Transverse colon (tissue), 4 donors: Measurements from ENCODE around the gene ALS2. TPM values are rescaled to one million over a fixed set of nuclear protein-coding genes. Genes with fewer than 3 reads are reported as not detected.
"Not testable (repeated sequence)": the region's sequence is repeated elsewhere in the genome, so short reads cannot be mapped to it uniquely, and the experiment has no call there.

Experiments used
- DNase-seq: peaks from one replicate; pipeline ENCODE4 v3.0.0-alpha.2; 2019
- H3K27ac ChIP-seq, 4 donors: fragments of 200-600 bp; sonication (generic); 2 replicates each; pipeline ENCODE4 v1.5.1; 2016 to 2018; ENCODE audit warnings: inconsistent platforms in 4 of 4
- H3K27me3 ChIP-seq: fragments of 200-600 bp; sonication (generic); 2 replicates; pipeline ENCODE4 v1.5.1; 2017; ENCODE audit warnings: inconsistent platforms
- H3K36me3 ChIP-seq, 4 donors: fragments of 200-600 bp; sonication (generic); 2 replicates each; pipeline ENCODE4 v1.5.1; 2017 to 2019; ENCODE audit warnings: inconsistent platforms in 4 of 4
- H3K4me1 ChIP-seq, 4 donors: fragments of 200-600 bp; sonication (generic); 2 replicates each; pipeline ENCODE4 v1.5.1; 2017 to 2020; ENCODE audit warnings: inconsistent platforms in 4 of 4
- H3K4me3 ChIP-seq, 4 donors: fragments of 200-600 bp; sonication (generic); 1 replicate in 1 of 4; 2 replicates in 3 of 4; pipeline versions ENCODE4 v1.5.1 to v1.6.1; 2017 to 2019; ENCODE audit warnings: inconsistent platforms in 4 of 4
- H3K9me3 ChIP-seq, 2 donors: fragments of 200-600 bp; sonication (generic); 2 replicates each; pipeline ENCODE4 v1.5.1; 2017 to 2019; ENCODE audit warnings: inconsistent platforms in 2 of 2
- CTCF ChIP-seq, 5 experiments: fragments of 200-600 bp in 3 of 5; fragments of 450-650 bp in 2 of 5; sonication (generic) in 3 of 5; IDR thresholded peaks; 1 replicate in 2 of 5; 2 replicates in 3 of 5; pipeline ENCODE4 v1.5.1; 2016 to 2017; ENCODE audit warnings: antibody characterized with exemption in 5 of 5, inconsistent platforms in 3 of 5, mild to moderate bottlenecking in 2 of 5, moderate library complexity in 1 of 5
- EP300 ChIP-seq: sonication (generic); formaldehyde crosslinking; IDR thresholded peaks from one replicate; pipeline ENCODE4 v1.6.1; 2017; ENCODE audit warnings: antibody characterized with exemption, low read depth
- POLR2A ChIP-seq: fragments of 450-650 bp; IDR thresholded peaks from one replicate; pipeline ENCODE4 v1.6.1; 2016; ENCODE audit warnings: antibody characterized with exemption, mild to moderate bottlenecking, moderate library complexity
- POLR2AphosphoS5 ChIP-seq, 3 donors: sonication (generic); formaldehyde crosslinking; IDR thresholded peaks; one replicate each; pipeline ENCODE4 v1.6.1; 2016; ENCODE audit warnings: antibody characterized with exemption in 3 of 3
- WGBS, 2 donors: methylation state at CpG; one replicate each; pipeline ENCODE4 v1.1.5; 2018; ENCODE audit warnings: low coverage in 1 of 2; 5-methylcytosine and 5-hydroxymethylcytosine counted together
- in situ Hi-C, 4 donors: fragments of 200-750 bp; cut with MboI; loops; one replicate each; pipeline versions ENCODE4 v1.15.0 to v1.15.1; 2017; ENCODE audit warnings: low sequenced_read_pairs in 3 of 4, low pct_ligation_motif_present in 1 of 4, low pct_unique_long_range_greater_than_20kb in 1 of 4
- intact Hi-C: fragments of 100-400 bp; cut with DNase I; formaldehyde crosslinking; loops from one replicate; pipeline ENCODE4 v1.15.1; 2023; ENCODE audit warnings: low total_unique reads
- total RNA-seq, 4 donors: library from RNA; depleted of rRNA; stranded (reverse); fragments of >200 nt; gene quantifications; one replicate each; pipeline ENCODE4 v1.1.0, GENCODE V29; 2016

The ALS2 gene
- total RNA-seq, 4 donors from 2014 or later, result 7.9 to 61.1 (median 8.9) TPM

DNA sequence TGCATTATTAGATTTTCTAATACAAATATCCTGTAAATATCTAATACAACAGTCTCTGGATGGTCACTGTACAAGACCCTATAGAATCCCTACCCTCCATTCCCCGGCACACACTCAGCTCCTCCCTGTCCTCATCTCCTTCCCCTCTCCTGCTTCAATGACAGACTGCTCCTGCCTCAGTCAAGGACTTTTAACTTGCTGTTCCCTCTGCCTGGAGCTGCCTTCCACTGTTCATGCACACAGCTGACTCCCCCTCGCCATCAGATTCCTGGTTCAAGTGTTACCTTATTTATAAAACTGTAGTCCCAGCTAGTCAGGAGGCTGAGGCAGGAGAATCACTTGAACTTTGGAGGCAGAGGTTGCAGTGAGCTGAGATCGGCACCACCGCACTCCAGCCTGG, 28.9 kb upstream of the ALS2 start:
- H3K4me3 ChIP-seq, result no peak overlapping the region
- no peak for TF ChIP-seq POLR2AphosphoS5 (IDR thresholded peaks at IDR 0.05)
- no peak for TF ChIP-seq POLR2A
- no peak for TF ChIP-seq CTCF (IDR thresholded peaks at IDR 0.05)
- TF ChIP-seq EP300, result no peak
- no peaks in the 10 kb centered on the region for H3K4me1 ChIP-seq
- H3K27me3 ChIP-seq, result no peaks in the 10 kb centered on the region
- no peaks in the 10 kb centered on the region for H3K36me3 ChIP-seq
- DNase-seq, result no peak
- 83 to 92% methylated on average over 1 to 3 of the region's 4 CpGs for WGBS, 2 donors
- intact Hi-C loops, result no loop called here
- H3K27ac ChIP-seq, result no peak overlapping the region
- no peaks in the 10 kb centered on the region for H3K9me3 ChIP-seq
- in situ Hi-C loops, result no loop called here

- Histone ChIP-seq H3K4me3 (no peak overlapping the region), H3K9me3 (no peaks in the 10 kb centered on the region), H3K27me3 (no peaks in the 10 kb centered on the region), H3K27ac (no peak overlapping the region), H3K36me3 (no peaks in the 10 kb centered on the region), H3K4me1 (no peaks in the 10 kb centered on the region)
- in situ Hi-C loops, result no loop called here
- 53 to 69% methylated on average over 2 of the region's 2 CpGs for WGBS, 2 donors
- no peak for DNase-seq
- intact Hi-C loops, result no loop called here
- TF ChIP-seq POLR2A, result no peak
- no peak for TF ChIP-seq EP300
- TF ChIP-seq POLR2AphosphoS5 (IDR thresholded peaks at IDR 0.05), result no peak
- no peak for TF ChIP-seq CTCF (IDR thresholded peaks at IDR 0.05)
Measured at GRCh38 chr2:201808027-201808426, 27.3 kb upstream of the ALS2 start.

DNA sequence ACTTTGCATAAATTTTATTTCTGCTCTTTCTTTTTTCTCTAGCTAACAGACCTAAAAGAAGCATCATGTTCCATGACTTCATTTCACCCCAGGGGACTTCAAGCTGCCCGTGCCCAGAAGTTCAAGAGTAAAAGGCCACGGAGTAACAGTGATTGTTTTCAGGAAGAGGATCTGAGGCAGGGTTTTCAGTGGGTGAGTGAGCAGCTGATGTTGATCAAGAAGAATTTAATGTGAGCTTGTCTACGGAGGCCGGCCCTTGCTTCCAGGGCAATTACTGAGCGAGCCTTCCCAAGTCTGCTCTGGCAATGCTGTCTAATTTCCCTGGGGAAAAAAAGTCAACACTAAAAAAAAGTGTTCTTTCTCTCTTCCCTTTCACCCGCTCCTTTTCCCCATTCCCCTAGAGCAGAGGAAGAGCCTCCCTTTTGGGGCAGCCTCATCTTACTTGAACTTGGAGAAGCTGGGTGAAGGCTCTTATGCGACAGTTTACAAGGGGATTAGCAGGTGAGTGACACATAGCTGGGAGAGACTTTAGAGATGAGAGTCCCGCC, 26.8 kb upstream of the ALS2 start:
- TF ChIP-seq POLR2A (no peak), EP300 (no peak), CTCF (IDR thresholded peaks at IDR 0.05) (no peak), POLR2AphosphoS5 (IDR thresholded peaks at IDR 0.05) (no peak)
- Histone ChIP-seq H3K4me1 (no peaks in the 10 kb centered on the region), H3K9me3 (no peaks in the 10 kb centered on the region), H3K4me3 (no peak overlapping the region), H3K27ac (peak overlapping the region in 1 of 4 donors; percentile 33), H3K36me3 (no peaks in the 10 kb centered on the region), H3K27me3 (peaks cover 3% of the 10 kb centered on the region)
- WGBS, 2 donors, result 60 to 79% methylated on average over 5 to 8 of the region's 8 CpGs
- intact Hi-C loops, result no loop called here
- no peak for DNase-seq
- in situ Hi-C loops, result no loop called here

GRCh38 chr2:201806442-201807170, 25.9 kb upstream of the ALS2 start, which contains the start of gene CDK15:
Gene CDK15 (plus strand): TSS chr2:201806537. CDS start chr2:201806665, 128 bp downstream.
- Histone ChIP-seq H3K36me3 (no peaks in the 10 kb centered on the region), H3K27ac (peak within 1 kb of the TSS in 3 of 4 donors; percentile 24 to 33 (median 31)), H3K27me3 (peaks cover 9% of the 10 kb centered on the region), H3K4me1 (no peaks in the 10 kb centered on the region), H3K4me3 (no peak within 1 kb of the TSS), H3K9me3 (no peaks in the 10 kb centered on the region)
- in situ Hi-C loops (no loop called here), intact Hi-C loops (no loop called here)
- no peak for DNase-seq
- TF ChIP-seq POLR2A (no peak), CTCF (IDR thresholded peaks at IDR 0.05) (no peak), EP300 (no peak), POLR2AphosphoS5 (IDR thresholded peaks at IDR 0.05) (no peak)
- 45 to 57% methylated on average over 8 to 10 of the region's 10 CpGs for WGBS, 2 donors

DNA sequence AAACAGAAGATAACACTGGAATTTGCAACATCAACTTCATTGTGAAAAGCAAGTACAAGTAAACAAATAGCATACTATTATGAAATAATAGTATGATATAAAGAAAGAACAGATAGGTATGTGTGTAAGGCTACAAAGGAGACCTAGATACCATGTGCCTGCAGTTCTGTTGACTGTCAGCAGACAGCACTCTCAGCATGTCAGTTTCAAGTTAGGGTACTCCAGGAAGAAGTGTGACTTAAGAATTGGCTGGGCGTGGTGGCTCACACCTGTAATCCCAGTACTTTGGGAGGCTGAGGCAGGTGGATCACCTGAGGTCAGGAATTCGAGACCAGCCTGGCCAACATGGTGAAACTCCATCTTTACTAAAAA, 18.2 kb upstream of the ALS2 start:
- H3K4me3 ChIP-seq, H3K9me3 ChIP-seq, H3K36me3 ChIP-seq, H3K27me3 ChIP-seq, H3K4me1 ChIP-seq, DNase-seq, in situ Hi-C loops, H3K27ac ChIP-seq: not testable (repeated sequence)
- 74 to 80% methylated on average over 1 to 2 of the region's 2 CpGs for WGBS, 2 donors
- intact Hi-C loops, result loop anchor here (5.0 kb wide), 1 partner anchor 378 kb away; no protein-coding TSS in a partner anchor
